BJ (cell line): ENCODE data around the gene SCARB1. TPM values are rescaled to one million over a fixed set of nuclear protein-coding genes. Genes with fewer than 3 reads are reported as not detected.

Experiments used
- CTCF ChIA-PET: fragments of 350-600 bp; formaldehyde crosslinking; extraction: SDS; loops from one replicate; lab custom pipeline; 2021; ENCODE audit warnings: antibody characterized with exemption, inconsistent platforms; lab: Yijun Ruan, JAX
- POLR2A ChIA-PET: fragments of 300-600 bp; sonication (Branson Sonifier 250); formaldehyde crosslinking; extraction: SDS; loops from one replicate; lab custom pipeline; 2021; ENCODE audit warnings: antibody characterized with exemption; lab: Charles Lee
- DNase-seq: peaks from one replicate; pipeline ENCODE4 v3.0.0-alpha.2; 2011; ENCODE audit warnings: low read depth
- H3K27me3 ChIP-seq: 2 replicates; pipeline ENCODE4 v1.6.0; 2011; ENCODE audit warnings: low read length; ENCODE audit not compliant: control insufficient read depth, insufficient read depth
- H3K36me3 ChIP-seq: 2 replicates; pipeline ENCODE4 v1.5.1; 2011; ENCODE audit warnings: low read length; ENCODE audit not compliant: control insufficient read depth, insufficient read depth
- H3K4me3 ChIP-seq: 2 replicates; pipeline ENCODE4 v1.5.1; 2011; ENCODE audit warnings: low read depth, mild to moderate bottlenecking, control low read depth, low read length
- polyA plus RNA-seq: library from polyadenylated mRNA; depleted of rRNA; stranded (reverse); fragments of >200 nt; gene quantifications from 2 replicates; pipeline ENCODE4 v1.2.3, GENCODE V29; 2011
- TF ChIP-seq, protein P1 (sequence below): IDR thresholded peaks from 2 replicates; pipeline ENCODE4 v1.5.1; 2011; ENCODE audit warnings: low read depth, mild to moderate bottlenecking, control low read depth, inconsistent platforms, low read length, moderate library complexity; ENCODE audit not compliant: insufficient read depth

Gene SCARB1
- polyA plus RNA-seq, 1 experiment, result 38.4 TPM

DNA sequence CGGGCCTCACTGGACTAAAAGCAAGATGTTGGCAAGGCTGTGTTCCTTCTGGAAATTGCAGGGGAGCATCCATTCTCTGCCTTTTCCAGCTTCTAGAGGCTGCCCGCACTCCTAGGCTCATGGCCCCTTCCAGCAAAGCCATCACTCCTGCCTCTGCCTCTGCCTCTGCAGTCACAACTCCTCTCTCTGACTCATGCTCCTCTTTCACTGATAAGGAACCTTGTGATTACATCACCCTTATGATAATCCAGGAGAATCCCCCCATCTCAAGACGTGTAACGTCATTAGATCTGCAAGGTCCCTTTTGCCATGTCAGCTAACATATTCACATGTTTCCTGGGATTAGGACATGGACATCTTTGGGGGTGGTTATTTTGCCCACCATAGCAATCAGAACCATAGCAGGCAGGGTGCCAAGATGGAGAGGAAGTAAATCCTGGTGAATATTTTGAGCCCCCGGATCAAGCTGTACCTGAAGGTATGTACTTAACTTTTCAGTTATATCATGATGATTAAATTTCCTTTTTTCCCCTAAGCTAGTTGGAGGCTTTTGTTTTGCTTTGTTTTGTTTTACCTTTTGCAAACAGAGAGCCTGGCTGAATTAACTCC is 123.6 kb downstream of the SCARB1 start:
- ChIA-PET POLR2A (no interaction called here), CTCF (no interaction called here)
- TF ChIP-seq, protein P1, sequence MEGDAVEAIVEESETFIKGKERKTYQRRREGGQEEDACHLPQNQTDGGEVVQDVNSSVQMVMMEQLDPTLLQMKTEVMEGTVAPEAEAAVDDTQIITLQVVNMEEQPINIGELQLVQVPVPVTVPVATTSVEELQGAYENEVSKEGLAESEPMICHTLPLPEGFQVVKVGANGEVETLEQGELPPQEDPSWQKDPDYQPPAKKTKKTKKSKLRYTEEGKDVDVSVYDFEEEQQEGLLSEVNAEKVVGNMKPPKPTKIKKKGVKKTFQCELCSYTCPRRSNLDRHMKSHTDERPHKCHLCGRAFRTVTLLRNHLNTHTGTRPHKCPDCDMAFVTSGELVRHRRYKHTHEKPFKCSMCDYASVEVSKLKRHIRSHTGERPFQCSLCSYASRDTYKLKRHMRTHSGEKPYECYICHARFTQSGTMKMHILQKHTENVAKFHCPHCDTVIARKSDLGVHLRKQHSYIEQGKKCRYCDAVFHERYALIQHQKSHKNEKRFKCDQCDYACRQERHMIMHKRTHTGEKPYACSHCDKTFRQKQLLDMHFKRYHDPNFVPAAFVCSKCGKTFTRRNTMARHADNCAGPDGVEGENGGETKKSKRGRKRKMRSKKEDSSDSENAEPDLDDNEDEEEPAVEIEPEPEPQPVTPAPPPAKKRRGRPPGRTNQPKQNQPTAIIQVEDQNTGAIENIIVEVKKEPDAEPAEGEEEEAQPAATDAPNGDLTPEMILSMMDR, result no peak

DNA sequence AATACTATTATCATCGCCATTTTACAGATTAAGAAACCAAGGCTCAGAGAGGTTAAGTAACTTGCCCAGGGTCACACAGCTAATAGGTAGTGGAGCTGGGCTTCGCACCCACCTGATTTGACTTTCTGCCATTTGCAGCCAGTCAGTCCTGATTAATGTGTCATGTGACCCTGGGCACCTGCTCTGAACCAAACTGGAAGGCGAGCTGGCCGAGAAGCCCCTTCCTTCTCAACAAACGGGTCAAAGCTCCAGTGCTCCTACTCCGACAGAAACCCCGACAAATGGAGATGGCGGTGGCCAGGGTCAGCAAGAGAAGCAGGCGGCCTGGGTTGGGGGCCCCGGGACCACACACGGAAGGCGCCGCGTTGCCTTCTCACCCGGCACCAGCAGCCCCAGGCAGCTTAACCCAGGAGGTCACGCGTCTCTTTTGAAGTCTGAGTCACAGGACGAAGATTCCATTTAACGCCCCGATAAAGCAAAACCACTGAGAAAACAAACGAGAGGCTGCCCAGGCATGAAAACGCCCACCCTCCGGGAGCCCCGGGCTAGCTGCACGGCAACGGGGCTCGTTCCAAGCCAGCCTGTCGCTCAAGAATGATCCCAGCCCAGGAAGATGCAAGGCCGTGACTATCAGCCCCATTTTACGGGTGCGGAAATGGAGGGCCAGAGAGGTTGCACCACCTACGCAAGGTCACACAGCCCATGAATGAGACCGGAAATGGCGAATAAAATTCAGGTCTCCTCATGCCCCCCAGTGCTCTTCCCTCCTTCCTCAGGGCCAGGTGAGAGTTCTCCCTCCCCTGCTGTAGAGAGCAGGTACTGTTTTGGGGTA is 124.8 kb downstream of the SCARB1 start:
- DNase-seq, result no peak
- no peaks in the 10 kb centered on the region for H3K27me3 ChIP-seq
- CTCF ChIA-PET, result interaction anchor here (0.7 to 1.2 kb wide), 2 partner anchors 9 to 26 kb away, joined by 3 read pairs; no protein-coding TSS in a partner anchor
- H3K36me3 ChIP-seq, result no peaks in the 10 kb centered on the region
- POLR2A ChIA-PET, result no interaction called here
- TF ChIP-seq, protein P1, result no peak
- H3K4me3 ChIP-seq, result no peak overlapping the region

More for the DNA sequence above, 123.6 kb downstream of the SCARB1 start:
- Histone ChIP-seq H3K4me3 (no peak overlapping the region), H3K27me3 (no peaks in the 10 kb centered on the region), H3K36me3 (no peaks in the 10 kb centered on the region)
- DNase-seq, result no peak

DNA sequence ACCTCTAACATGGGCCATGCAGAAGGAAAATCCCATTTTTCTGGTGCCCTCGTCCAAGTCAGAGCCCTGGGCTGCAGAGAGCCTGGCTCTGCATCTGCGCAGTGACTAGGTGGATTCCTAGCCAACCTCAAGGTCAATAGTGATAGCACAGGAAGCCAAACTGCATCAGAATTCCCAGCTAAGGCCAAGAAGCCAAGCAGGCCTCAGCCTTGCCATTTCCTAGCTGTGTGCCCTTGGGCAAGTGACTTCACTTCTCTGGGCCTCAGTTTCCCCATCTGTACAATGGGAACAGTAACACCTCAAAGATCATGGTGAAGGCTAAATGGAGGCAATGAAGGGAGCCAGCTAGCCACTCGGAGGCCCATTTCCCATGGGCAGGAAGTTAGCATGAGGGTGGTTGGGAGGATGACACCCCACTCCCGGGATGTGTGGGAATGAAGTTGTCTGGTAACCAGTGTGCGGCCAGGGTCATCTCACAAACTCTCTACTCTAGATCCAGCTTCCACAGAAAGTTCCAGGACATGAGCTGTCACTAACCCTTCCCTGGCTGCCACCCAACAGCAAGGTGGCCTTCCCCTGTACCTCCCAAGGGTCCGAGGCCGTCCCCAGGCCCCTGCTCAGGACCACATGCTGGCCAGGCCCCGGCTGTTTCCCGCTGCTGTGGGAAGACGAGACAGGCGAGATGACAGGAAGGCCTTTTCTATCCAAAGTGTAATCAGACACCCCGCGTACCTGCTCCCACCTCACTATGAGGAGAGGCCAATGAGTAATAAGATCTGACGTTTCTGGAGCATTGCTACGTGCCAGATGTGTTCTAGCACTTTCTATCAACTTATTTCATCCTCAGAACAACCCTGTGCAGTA is 125.7 kb downstream of the SCARB1 start:
- DNase-seq, result no peak
- POLR2A ChIA-PET, result no interaction called here

DNA sequence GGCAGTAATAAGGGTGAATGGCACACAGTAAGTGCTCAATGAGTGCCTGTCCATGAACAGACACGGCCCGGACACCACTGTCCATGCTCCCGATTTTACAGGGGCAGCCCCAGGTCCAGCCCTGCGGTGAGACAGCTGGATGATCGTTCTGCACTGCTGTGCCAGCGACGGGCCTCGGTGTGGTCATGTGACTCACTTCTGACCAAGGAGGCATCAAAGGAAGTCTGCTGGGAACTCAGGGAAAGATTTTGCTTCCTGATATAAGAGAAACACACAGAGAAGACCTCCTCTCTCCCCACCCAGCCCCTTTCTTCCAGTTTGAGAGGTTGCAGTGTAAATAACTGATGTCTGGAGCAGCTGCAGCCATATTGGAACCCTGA is 126.6 kb downstream of the SCARB1 start:
- H3K27me3 ChIP-seq, result no peaks in the 10 kb centered on the region
- CTCF ChIA-PET, result no interaction called here
- no peak for DNase-seq
- no peaks in the 10 kb centered on the region for H3K36me3 ChIP-seq
- POLR2A ChIA-PET, result no interaction called here
- no peak overlapping the region for H3K4me3 ChIP-seq
- TF ChIP-seq, protein P1, result no peak

More for the DNA sequence above, 125.7 kb downstream of the SCARB1 start:
- CTCF ChIA-PET, result no interaction called here
- TF ChIP-seq, protein P1, result no peak
- Histone ChIP-seq H3K4me3 (no peak overlapping the region), H3K36me3 (no peaks in the 10 kb centered on the region), H3K27me3 (no peaks in the 10 kb centered on the region)
